Panc1 (cell line): ENCODE measurements around the gene METTL15. TPM values are rescaled to one million over a fixed set of nuclear protein-coding genes. Genes with fewer than 3 reads are reported as not detected.

Experiments
- ATAC-seq: fragments of 200-7000 bp; cut with Tn5 transposase; 2 replicates; pipeline ENCODE4 v1.9.1; 2020; ENCODE audit warnings: mild to moderate bottlenecking, moderate library complexity
- BruUV-seq: library from RNA; stranded (reverse); fragments of 400-500 nt; replicated peaks from 2 replicates; lab custom pipeline; 2021; lab: Mats Ljungman, UMichigan
- CTCF ChIA-PET: fragments of 300-600 bp; sonication (Branson Sonifier 250); formaldehyde crosslinking; loops from one replicate; lab custom pipeline; 2022; ENCODE audit warnings: antibody characterized with exemption; lab: Charles Lee
- POLR2A ChIA-PET: fragments of 300-600 bp; sonication (Branson Sonifier 250); formaldehyde crosslinking; loops from one replicate; lab custom pipeline; 2022; ENCODE audit warnings: antibody characterized with exemption; lab: Charles Lee
- DNase-seq: peaks from one replicate; pipeline ENCODE4 v3.0.0-alpha.2; 2010; ENCODE audit warnings: low read depth, low spot score
- H3K27ac ChIP-seq: 2 replicates; pipeline ENCODE4 v1.5.1; 2011; ENCODE audit warnings: mild to moderate bottlenecking, low read length, inconsistent platforms
- H3K27me3 ChIP-seq: fragments of 200-500 bp; sonication (Bioruptor generic); 2 replicates; pipeline ENCODE4 v1.6.0; 2014; ENCODE audit warnings: low read length, inconsistent platforms; ENCODE audit not compliant: control insufficient read depth, insufficient read depth
- H3K36me3 ChIP-seq: fragments of 200-500 bp; sonication (Bioruptor generic); 2 replicates; pipeline ENCODE4 v1.5.1; 2014; ENCODE audit warnings: inconsistent platforms, mild to moderate bottlenecking, low read length, moderate library complexity; ENCODE audit not compliant: control insufficient read depth, insufficient read depth
- H3K4me1 ChIP-seq: 2 replicates; pipeline ENCODE4 v1.5.1; 2011; ENCODE audit warnings: inconsistent platforms, mild to moderate bottlenecking, low read length, moderate library complexity; ENCODE audit not compliant: control insufficient read depth, insufficient read depth
- H3K4me3 ChIP-seq, 2 experiments: 2 replicates each; pipeline ENCODE4 v1.5.1; 2011 to 2012; ENCODE audit warnings: low read depth in 2 of 2, low read length in 2 of 2, mild to moderate bottlenecking in 2 of 2, inconsistent platforms in 1 of 2, moderate library complexity in 1 of 2
- H3K9me3 ChIP-seq: fragments of 200-500 bp; sonication (Bioruptor generic); 2 replicates; pipeline ENCODE4 v1.5.1; 2014; ENCODE audit warnings: low read depth, mild to moderate bottlenecking, inconsistent platforms, low read length, moderate library complexity; ENCODE audit not compliant: control insufficient read depth, insufficient read depth
- POLR2AphosphoS5 ChIP-seq: IDR thresholded peaks from 2 replicates; pipeline ENCODE4 v1.6.1; 2012; ENCODE audit warnings: mild to moderate bottlenecking, low read depth, low read length, moderate library complexity
- REST ChIP-seq, 2 experiments: IDR thresholded peaks; 2 replicates each; pipeline ENCODE4 v1.6.1; 2011 to 2012; ENCODE audit warnings: low read depth in 2 of 2, control low read depth in 1 of 2, low read length in 1 of 2, mild to moderate bottlenecking in 1 of 2, moderate library complexity in 1 of 2; ENCODE audit not compliant: insufficient read depth in 1 of 2
- SIN3A ChIP-seq: IDR thresholded peaks from 2 replicates; pipeline ENCODE4 v1.6.1; 2012; ENCODE audit warnings: low read depth, mild to moderate bottlenecking, low read length, moderate library complexity, borderline replicate concordance; ENCODE audit not compliant: insufficient read depth
- TCF7L2 ChIP-seq: IDR thresholded peaks from 2 replicates; pipeline ENCODE4 v1.6.1; 2011; ENCODE audit warnings: mild to moderate bottlenecking, low read depth, low read length, inconsistent platforms
- in situ Hi-C: cut with HindIII; loops from 2 replicates; pipeline ENCODE4 v1.10.0; 2016; ENCODE audit warnings: low sequenced_read_pairs, low pct_unique_long_range_greater_than_20kb
- intact Hi-C: fragments of 100-400 bp; cut with micrococcal nuclease; formaldehyde crosslinking; loops from one replicate; pipeline ENCODE4 v1.10.0; 2022; ENCODE audit not compliant: unreplicated experiment
- total RNA-seq: library from RNA; stranded (reverse); gene quantifications from one replicate; pipeline ENCODE4 v1.2.1, GENCODE V29; 2021; ENCODE audit not compliant: unreplicated experiment
- TF ChIP-seq, protein P1 (sequence below): fragments of 450-650 bp; IDR thresholded peaks from 2 replicates; pipeline ENCODE4 v1.5.1; 2017; ENCODE audit warnings: mild to moderate bottlenecking

The METTL15 gene
- total RNA-seq, 1 experiment from 2014 or later = 11.4 TPM

GRCh38 chr11:28347371-28347770, 239.2 kb downstream of the METTL15 start:
- DNase-seq = no peak
- ChIA-PET CTCF (no interaction called here), POLR2A (no interaction called here)
- Histone ChIP-seq H3K4me1 (no peaks in the 10 kb centered on the region), H3K4me3 (no peak overlapping the region), H3K36me3 (no peaks in the 10 kb centered on the region), H3K27ac (no peak overlapping the region), H3K9me3 (no peaks in the 10 kb centered on the region), H3K27me3 (no peaks in the 10 kb centered on the region)
- no peak for ATAC-seq
- intact Hi-C loops (no loop called here), in situ Hi-C loops (no loop called here)
- TF ChIP-seq SIN3A (no peak), REST (IDR thresholded peaks at IDR 0.05; ENCODE audit: insufficient read depth in 1 of 2, low read depth in 2 of 2, low read length in 1 of 2) (no peak), TCF7L2 (no peak), POLR2AphosphoS5 (no peak)
- TF ChIP-seq, protein P1, sequence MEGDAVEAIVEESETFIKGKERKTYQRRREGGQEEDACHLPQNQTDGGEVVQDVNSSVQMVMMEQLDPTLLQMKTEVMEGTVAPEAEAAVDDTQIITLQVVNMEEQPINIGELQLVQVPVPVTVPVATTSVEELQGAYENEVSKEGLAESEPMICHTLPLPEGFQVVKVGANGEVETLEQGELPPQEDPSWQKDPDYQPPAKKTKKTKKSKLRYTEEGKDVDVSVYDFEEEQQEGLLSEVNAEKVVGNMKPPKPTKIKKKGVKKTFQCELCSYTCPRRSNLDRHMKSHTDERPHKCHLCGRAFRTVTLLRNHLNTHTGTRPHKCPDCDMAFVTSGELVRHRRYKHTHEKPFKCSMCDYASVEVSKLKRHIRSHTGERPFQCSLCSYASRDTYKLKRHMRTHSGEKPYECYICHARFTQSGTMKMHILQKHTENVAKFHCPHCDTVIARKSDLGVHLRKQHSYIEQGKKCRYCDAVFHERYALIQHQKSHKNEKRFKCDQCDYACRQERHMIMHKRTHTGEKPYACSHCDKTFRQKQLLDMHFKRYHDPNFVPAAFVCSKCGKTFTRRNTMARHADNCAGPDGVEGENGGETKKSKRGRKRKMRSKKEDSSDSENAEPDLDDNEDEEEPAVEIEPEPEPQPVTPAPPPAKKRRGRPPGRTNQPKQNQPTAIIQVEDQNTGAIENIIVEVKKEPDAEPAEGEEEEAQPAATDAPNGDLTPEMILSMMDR = no peak
- no TSS peak for BruUV-seq

DNA sequence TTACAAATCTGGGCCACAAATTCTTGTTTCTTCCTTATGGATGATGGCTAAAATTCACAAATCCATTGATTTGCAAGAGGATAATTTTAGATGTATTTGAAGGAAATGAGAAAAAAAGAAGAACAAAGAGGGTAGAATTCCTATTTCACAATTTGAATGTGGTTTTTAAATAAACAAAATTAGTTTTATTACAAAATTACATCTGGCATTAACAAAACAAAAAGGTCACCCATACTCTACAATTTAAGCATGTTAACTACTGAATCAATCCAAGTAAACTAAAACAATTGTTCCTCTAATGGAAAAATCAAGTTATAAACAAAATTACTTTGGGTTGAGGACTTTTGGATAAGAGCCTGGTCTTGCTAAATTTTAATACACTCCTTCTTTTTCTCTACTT, 242.0 kb downstream of the METTL15 start:
- ChIA-PET POLR2A (interaction anchor here (0.5 kb wide), 1 partner anchor 32 kb away, joined by 5 read pairs; no protein-coding TSS in a partner anchor), CTCF (no interaction called here)
- Histone ChIP-seq H3K36me3 (no peaks in the 10 kb centered on the region), H3K9me3 (no peaks in the 10 kb centered on the region), H3K4me3 (no peak overlapping the region), H3K27ac (no peak overlapping the region), H3K27me3 (no peaks in the 10 kb centered on the region), H3K4me1 (no peaks in the 10 kb centered on the region)
- in situ Hi-C loops (no loop called here), intact Hi-C loops (no loop called here)
- BruUV-seq = no TSS peak
- no peak for ATAC-seq
- no peak for DNase-seq
- TF ChIP-seq SIN3A = no peak
- TF ChIP-seq REST (IDR thresholded peaks at IDR 0.05; ENCODE audit: insufficient read depth in 1 of 2, low read depth in 2 of 2, low read length in 1 of 2) = no peak
